ENCODE measurements around the gene AJUBA.
"Not testable (repeated sequence)": the region's sequence is repeated elsewhere in the genome, so short reads cannot be mapped to it uniquely, and the experiment has no call there.

Gene AJUBA

GRCh38 chr14:23006544-23007419, 24.4 kb upstream of the AJUBA start:
- DNase-seq (ENCODE audit: low read depth) = peak; percentile 99
- H3K4me3 ChIP-seq (ENCODE audit: low read depth, low read length) = peak overlapping the region; percentile 72
- TF ChIP-seq, protein P1, sequence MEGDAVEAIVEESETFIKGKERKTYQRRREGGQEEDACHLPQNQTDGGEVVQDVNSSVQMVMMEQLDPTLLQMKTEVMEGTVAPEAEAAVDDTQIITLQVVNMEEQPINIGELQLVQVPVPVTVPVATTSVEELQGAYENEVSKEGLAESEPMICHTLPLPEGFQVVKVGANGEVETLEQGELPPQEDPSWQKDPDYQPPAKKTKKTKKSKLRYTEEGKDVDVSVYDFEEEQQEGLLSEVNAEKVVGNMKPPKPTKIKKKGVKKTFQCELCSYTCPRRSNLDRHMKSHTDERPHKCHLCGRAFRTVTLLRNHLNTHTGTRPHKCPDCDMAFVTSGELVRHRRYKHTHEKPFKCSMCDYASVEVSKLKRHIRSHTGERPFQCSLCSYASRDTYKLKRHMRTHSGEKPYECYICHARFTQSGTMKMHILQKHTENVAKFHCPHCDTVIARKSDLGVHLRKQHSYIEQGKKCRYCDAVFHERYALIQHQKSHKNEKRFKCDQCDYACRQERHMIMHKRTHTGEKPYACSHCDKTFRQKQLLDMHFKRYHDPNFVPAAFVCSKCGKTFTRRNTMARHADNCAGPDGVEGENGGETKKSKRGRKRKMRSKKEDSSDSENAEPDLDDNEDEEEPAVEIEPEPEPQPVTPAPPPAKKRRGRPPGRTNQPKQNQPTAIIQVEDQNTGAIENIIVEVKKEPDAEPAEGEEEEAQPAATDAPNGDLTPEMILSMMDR (IDR thresholded peaks at IDR 0.05; ENCODE audit: insufficient read depth, low read depth, low read length, missing control alignments) = peak; percentile 30

GRCh38 chr14:23006188-23006534, 23.8 kb upstream of the AJUBA start:
- peak overlapping the region; percentile 72 for H3K4me3 ChIP-seq (ENCODE audit: low read depth, low read length)
- DNase-seq (ENCODE audit: low read depth) = no peak
- TF ChIP-seq, protein P1 (IDR thresholded peaks at IDR 0.05; ENCODE audit: insufficient read depth, low read depth, low read length, missing control alignments) = no peak

- TF ChIP-seq, protein P1 (IDR thresholded peaks at IDR 0.05; ENCODE audit: insufficient read depth, low read depth, low read length, missing control alignments) = no peak
- H3K4me3 ChIP-seq (ENCODE audit: low read depth, low read length) = peak overlapping the region; percentile 72
- no peak for DNase-seq (ENCODE audit: low read depth)
Observed at GRCh38 chr14:23005451-23006187, 23.3 kb upstream of the AJUBA start.

GRCh38 chr14:23004274-23004673, 21.9 kb upstream of the AJUBA start:
- H3K4me3 ChIP-seq (ENCODE audit: low read depth, low read length); DNase-seq (ENCODE audit: low read depth): not testable (repeated sequence)

- DNase-seq (ENCODE audit: low read depth) = no peak
- TF ChIP-seq, protein P1 (IDR thresholded peaks at IDR 0.05; ENCODE audit: insufficient read depth, low read depth, low read length, missing control alignments) = no peak
- no peak overlapping the region for H3K4me3 ChIP-seq (ENCODE audit: low read depth, low read length)
Observed at GRCh38 chr14:23002592-23002991, 20.2 kb upstream of the AJUBA start.

DNA sequence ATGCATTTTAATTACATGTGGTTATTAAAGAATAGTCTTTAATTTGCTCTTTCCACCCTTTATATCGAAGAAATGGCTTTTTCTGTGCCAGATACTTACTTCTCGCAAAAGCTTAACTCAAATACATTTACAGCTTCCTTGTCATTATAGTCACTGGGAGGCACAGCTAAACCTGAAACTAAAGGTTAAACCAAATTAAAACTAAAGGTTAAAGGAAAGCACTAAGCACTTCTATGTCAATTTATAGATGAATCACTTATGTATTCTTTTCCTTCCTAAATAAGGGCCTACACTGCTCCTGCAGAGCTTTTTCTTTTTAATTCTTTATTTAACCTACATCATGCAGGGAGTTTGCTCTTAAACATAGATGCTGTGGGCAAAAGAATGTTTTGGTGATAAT, 18.5 kb upstream of the AJUBA start:
- DNase-seq (ENCODE audit: low read depth) = no peak
- no peak overlapping the region for H3K4me3 ChIP-seq (ENCODE audit: low read depth, low read length)
- TF ChIP-seq, protein P1 (IDR thresholded peaks at IDR 0.05; ENCODE audit: insufficient read depth, low read depth, low read length, missing control alignments) = no peak

DNA sequence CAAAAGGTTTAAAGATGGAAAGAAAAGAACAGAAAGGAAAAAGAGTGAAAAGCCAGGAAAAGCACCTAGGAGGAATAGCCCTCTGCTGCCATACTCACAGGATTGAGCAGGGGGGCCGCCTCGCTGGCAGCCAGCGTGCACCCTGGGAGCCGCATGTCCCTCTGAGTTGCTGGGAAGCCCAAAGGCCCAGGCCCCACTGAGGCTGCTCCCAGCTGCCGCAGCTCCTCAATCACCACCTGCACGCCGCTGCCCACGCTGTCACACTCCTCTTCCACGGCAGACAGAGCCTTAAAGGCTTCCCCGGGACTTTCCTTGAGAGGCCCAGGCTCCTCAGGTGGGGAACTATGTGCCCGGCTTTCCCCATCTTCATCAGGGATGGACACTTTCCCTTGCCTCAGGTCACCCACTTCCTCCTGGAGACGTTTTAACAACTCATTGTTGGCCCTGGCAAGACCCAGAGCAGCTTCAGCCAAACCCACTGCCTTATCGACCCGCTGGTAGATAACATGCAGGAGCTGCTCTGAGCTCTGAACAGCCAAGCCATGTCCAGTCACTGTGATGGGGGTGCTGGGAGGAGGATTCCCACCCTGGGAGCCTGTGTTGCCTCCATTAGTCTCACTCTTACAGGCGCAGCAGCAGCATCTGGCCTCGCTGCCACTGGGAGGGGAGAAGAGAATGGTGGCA, 16.1 kb upstream of the AJUBA start:
- TF ChIP-seq, protein P1 (IDR thresholded peaks at IDR 0.05; ENCODE audit: insufficient read depth, low read depth, low read length, missing control alignments) = no peak
- no peak for DNase-seq (ENCODE audit: low read depth)
- H3K4me3 ChIP-seq (ENCODE audit: low read depth, low read length) = no peak overlapping the region
